Left ventricle myocardium inferior (tissue), 1 donor: ENCODE measurements around the gene FOXE3. TPM values are rescaled to one million over a fixed set of nuclear protein-coding genes. Genes with fewer than 3 reads are reported as not detected.

Experiments
- DNase-seq: peaks from one replicate; pipeline ENCODE4 v3.0.0-alpha.2; 2020
- H3K27ac ChIP-seq: fragments of 200-600 bp; replicated peaks from 2 replicates; pipeline ENCODE4 v1.8.0; 2021
- H3K27me3 ChIP-seq: fragments of 200-600 bp; 2 replicates; pipeline ENCODE4 v1.8.0; 2021; ENCODE audit warnings: low read depth
- H3K36me3 ChIP-seq: fragments of 200-600 bp; 2 replicates; pipeline ENCODE4 v1.8.0; 2021
- H3K4me1 ChIP-seq: fragments of 200-600 bp; 2 replicates; pipeline ENCODE4 v1.8.0; 2021
- H3K4me3 ChIP-seq: fragments of 200-600 bp; 2 replicates; pipeline ENCODE4 v1.8.0; 2021; ENCODE audit warnings: mild to moderate bottlenecking, moderate library complexity
- H3K9me3 ChIP-seq: fragments of 200-600 bp; replicated peaks from 2 replicates; pipeline ENCODE4 v1.8.0; 2021
- intact Hi-C: fragments of 100-400 bp; cut with micrococcal nuclease; formaldehyde crosslinking; loops from one replicate; pipeline ENCODE4 v1.11.0; 2022
- total RNA-seq: library from RNA; stranded (reverse); fragmentation: NEBNext Ultra II Directional; extraction: Animal tissue kit (Norgen Biotek cat#: 25700); gene quantifications from one replicate; pipeline ENCODE4 v1.2.1, GENCODE V29; 2021
- TF ChIP-seq, protein P1 (sequence below): fragments of 200-600 bp; IDR thresholded peaks from 2 replicates; pipeline ENCODE4 v1.8.0; 2021; ENCODE audit warnings: antibody characterized with exemption, mild to moderate bottlenecking, borderline replicate concordance
- donor health status: DM: no; HTN: yes; CAD: no; lungs with severe emphysema.

The FOXE3 gene
- total RNA-seq, 1 donor from 2014 or later = not detected

DNA sequence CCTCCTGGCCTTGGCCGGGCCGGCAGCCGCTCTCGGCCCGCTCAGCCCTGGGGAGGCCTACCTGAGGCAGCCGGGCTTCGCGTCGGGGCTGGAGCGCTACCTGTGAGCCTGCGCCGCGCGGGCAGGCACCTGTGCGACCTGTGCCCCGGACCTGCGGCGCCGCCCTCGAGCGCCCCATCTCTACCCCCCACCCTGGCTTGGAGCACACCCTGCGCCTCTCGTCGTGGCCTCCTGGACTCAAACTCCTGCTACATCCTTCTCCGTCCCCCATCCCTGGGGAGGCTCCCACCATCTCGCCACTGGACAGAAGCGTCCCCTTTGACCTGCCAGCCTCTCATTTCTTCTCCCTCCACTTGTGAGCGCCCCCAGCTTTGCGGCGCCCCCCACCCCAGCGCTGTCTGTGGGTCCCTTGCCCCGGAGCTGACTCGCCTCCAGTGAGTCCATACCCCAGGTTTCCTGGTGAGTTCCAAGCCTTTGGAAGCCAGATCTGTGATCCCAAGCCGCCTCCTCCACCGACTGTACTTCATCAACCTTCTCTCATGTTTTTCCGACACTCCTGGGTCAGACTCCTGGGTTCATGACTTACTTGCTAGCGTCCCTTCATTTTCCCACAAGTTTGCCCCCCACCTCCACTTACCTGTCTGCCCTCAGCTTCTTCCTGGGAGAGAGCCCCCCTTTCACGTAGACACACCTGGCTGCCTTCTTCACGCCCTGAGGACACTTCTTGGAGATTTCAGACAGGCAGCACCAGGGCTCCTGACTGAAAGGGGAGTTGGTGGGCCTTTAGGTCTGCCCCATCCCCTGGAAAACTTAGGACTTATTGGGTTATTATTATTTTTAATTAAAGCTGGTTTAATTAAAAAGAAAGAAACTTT, 1.3 kb downstream of the FOXE3 start:
- TF ChIP-seq, protein P1, sequence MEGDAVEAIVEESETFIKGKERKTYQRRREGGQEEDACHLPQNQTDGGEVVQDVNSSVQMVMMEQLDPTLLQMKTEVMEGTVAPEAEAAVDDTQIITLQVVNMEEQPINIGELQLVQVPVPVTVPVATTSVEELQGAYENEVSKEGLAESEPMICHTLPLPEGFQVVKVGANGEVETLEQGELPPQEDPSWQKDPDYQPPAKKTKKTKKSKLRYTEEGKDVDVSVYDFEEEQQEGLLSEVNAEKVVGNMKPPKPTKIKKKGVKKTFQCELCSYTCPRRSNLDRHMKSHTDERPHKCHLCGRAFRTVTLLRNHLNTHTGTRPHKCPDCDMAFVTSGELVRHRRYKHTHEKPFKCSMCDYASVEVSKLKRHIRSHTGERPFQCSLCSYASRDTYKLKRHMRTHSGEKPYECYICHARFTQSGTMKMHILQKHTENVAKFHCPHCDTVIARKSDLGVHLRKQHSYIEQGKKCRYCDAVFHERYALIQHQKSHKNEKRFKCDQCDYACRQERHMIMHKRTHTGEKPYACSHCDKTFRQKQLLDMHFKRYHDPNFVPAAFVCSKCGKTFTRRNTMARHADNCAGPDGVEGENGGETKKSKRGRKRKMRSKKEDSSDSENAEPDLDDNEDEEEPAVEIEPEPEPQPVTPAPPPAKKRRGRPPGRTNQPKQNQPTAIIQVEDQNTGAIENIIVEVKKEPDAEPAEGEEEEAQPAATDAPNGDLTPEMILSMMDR = no peak
- H3K9me3 ChIP-seq = no peaks in the 10 kb centered on the region
- H3K4me3 ChIP-seq = peak overlapping the region; percentile 44
- no peak for DNase-seq
- intact Hi-C loops = no loop called here
- no peaks in the 10 kb centered on the region for H3K36me3 ChIP-seq
- H3K4me1 ChIP-seq = no peaks in the 10 kb centered on the region
- no peak overlapping the region for H3K27ac ChIP-seq
- H3K27me3 ChIP-seq = peaks cover 100% of the 10 kb centered on the region

DNA sequence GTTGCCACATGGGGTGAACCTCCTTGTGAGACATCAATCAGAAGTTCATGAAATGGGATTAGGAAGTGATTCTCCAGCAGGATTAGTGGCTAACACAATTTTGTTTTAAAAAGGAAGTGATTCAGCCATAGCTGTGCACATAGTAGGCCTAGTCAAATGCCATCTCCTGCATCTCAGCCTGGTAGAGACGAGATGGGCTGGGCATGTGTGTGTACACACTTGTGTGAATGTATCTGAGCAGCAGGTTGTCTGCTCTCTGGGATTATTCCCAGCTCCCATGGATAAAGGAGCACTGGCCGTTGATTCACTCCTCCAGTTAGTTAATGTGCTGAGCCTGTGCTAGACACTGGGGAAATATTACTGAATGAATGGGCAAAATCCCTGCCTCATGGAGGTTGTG, 2.0 kb downstream of the FOXE3 start:
- TF ChIP-seq, protein P1 = no peak
- Histone ChIP-seq H3K4me3 (no peak overlapping the region), H3K27me3 (peaks cover 100% of the 10 kb centered on the region), H3K9me3 (no peaks in the 10 kb centered on the region), H3K36me3 (no peaks in the 10 kb centered on the region), H3K4me1 (no peaks in the 10 kb centered on the region), H3K27ac (no peak overlapping the region)
- DNase-seq = no peak
- intact Hi-C loops = no loop called here

DNA sequence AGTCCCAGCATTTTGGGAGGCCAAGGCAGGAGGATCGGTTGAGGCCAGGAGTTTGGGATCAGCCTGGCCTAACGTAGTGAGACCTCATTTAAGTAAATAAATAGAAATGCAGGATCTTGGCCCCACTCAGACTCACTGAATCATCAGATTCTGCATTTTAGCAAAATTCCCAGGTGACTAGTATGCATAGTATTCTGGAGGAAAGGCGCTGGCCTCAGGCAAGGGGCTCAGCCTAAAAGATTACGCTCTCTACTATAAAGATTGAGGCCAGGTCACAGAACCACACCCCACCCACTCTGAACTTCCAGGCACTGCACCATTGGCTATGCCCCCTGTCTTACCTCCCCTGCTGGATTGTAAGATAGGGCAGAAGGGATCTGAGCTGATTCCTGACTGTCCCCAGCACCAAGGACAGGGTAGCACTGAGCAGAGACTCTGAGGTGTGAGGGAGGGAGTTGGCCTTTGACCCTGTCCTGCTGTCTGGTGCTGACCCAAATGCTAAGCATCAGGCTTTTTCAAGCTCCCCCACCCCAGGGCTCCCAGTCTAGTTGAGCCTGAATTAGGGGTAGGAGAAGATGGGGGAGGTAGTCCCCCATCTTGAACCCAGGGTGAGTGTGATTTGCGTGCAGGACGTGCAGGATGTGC, 2.7 kb downstream of the FOXE3 start:
- peaks cover 100% of the 10 kb centered on the region for H3K27me3 ChIP-seq
- TF ChIP-seq, protein P1 = no peak
- no peak overlapping the region for H3K27ac ChIP-seq
- H3K4me3 ChIP-seq = no peak overlapping the region
- no peaks in the 10 kb centered on the region for H3K36me3 ChIP-seq
- intact Hi-C loops = no loop called here
- no peaks in the 10 kb centered on the region for H3K4me1 ChIP-seq
- DNase-seq = no peak
- no peaks in the 10 kb centered on the region for H3K9me3 ChIP-seq

DNA sequence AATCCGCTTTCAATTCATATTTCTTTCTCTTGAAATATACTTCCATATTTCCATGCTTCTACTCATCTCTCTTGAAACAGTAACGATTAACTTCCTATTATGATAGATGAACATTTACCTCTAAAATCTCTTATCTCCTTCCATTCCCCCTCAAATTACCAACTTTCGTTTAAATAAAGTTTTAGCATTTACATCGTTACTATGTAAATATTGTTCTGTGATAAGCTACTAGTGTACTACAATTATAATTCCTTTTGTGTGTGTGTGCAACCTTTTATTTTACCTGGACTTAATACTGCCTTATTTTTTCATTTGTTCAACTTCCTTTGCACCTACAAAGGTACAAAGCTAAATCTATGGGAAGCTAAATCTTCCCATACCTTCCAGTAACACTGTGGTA, 4.5 kb downstream of the FOXE3 start:
- DNase-seq = no peak
- Histone ChIP-seq H3K27me3 (peaks cover 100% of the 10 kb centered on the region), H3K27ac (no peak overlapping the region), H3K4me3 (no peak overlapping the region), H3K4me1 (no peaks in the 10 kb centered on the region), H3K9me3 (no peaks in the 10 kb centered on the region), H3K36me3 (no peaks in the 10 kb centered on the region)
- TF ChIP-seq, protein P1 = no peak
- intact Hi-C loops = no loop called here

DNA sequence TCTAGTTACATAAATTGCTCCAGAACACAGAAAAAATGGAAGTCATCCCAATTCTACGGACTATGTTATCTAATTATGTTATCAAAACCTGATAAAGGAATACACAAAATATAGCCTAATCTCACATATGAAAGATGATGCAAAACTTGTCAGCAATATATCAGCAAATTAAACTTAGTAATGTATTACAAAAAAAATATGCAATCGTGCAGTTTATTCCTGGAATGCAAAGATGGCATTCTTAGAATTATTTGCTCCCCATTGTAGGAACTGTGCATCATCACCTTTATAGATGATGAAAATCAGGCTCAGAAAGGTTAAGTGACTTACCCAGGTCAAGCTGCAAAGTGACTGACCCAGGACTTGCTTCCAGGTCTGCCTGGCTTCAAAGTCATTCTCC, 7.8 kb downstream of the FOXE3 start:
- Histone ChIP-seq H3K9me3 (no peaks in the 10 kb centered on the region), H3K36me3 (no peaks in the 10 kb centered on the region), H3K4me3 (no peak overlapping the region), H3K27me3 (peaks cover 99% of the 10 kb centered on the region), H3K27ac (no peak overlapping the region), H3K4me1 (no peaks in the 10 kb centered on the region)
- TF ChIP-seq, protein P1 = no peak
- intact Hi-C loops = no loop called here
- no peak for DNase-seq
